Ovary (tissue), 3 donors: ENCODE results near the gene NRXN3.

ENCODE experiments used
- POLR2A ChIP-seq: fragments of 450-650 bp; IDR thresholded peaks from one replicate; pipeline ENCODE4 v1.6.1; 2017; ENCODE audit warnings: antibody characterized with exemption, mild to moderate bottlenecking, moderate library complexity
- TF ChIP-seq, protein P1 (sequence below), 3 donors: fragments of 450-650 bp in 2 of 3; fragments of 200-600 bp in 1 of 3; IDR thresholded peaks; one replicate each; pipeline versions ENCODE4 v1.5.1 to v1.8.0; 2016 to 2022; ENCODE audit warnings: antibody characterized with exemption in 3 of 3, mild to moderate bottlenecking in 1 of 3
- donor health status: DM: no; HTN: no; CAD: no.

DNA sequence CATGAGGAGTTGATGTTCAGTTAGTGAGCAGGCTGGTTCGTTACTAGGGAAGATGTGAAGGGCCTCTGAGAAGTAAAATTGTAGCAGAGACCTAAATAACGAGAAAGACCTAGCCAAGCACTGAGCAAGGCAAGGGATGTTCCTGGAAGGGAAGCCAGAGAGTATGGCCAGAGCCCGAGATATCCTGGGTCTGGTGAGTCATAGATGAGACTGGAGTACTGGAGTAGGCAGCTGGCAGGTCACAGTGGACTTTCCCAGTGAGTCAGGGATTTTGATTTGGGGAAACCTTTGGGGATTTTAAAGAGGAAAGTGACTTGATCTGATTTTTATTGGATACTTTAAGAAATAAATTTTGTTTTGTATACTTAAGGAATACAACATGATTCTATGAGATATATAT, 1672.1 kb downstream of the NRXN3 start:
- TF ChIP-seq, protein P1, sequence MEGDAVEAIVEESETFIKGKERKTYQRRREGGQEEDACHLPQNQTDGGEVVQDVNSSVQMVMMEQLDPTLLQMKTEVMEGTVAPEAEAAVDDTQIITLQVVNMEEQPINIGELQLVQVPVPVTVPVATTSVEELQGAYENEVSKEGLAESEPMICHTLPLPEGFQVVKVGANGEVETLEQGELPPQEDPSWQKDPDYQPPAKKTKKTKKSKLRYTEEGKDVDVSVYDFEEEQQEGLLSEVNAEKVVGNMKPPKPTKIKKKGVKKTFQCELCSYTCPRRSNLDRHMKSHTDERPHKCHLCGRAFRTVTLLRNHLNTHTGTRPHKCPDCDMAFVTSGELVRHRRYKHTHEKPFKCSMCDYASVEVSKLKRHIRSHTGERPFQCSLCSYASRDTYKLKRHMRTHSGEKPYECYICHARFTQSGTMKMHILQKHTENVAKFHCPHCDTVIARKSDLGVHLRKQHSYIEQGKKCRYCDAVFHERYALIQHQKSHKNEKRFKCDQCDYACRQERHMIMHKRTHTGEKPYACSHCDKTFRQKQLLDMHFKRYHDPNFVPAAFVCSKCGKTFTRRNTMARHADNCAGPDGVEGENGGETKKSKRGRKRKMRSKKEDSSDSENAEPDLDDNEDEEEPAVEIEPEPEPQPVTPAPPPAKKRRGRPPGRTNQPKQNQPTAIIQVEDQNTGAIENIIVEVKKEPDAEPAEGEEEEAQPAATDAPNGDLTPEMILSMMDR (IDR thresholded peaks at IDR 0.05), result no peak
- TF ChIP-seq POLR2A, result no peak
